ENCODE data around the gene SPEF1. TPM values are rescaled to one million over a fixed set of nuclear protein-coding genes. Genes with fewer than 3 reads are reported as not detected.

The SPEF1 gene
- total and polyA plus RNA-seq, 2 experiments from 2014 or later = 1.2 to 1.6 TPM

DNA sequence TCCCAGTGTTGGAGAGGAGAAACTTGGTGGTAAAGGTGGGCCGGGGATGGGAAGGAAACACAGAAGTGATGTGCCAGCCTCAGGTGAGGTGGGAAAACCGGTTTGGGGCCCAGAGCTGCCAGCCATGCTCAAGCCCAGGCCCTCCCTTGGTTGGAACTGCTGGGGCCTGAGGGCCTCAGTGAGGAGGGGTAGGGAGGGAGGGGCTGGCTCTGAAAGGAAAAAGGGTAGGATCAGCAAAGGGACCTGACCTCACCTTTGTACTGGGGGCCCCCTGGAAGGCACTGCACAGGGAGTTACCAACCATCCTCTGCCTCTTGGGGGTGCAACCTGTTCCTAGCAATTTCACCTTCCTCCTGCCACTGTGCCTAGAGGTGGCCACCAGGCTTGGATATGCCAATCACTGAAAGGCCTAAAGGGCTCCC lies 1.8 kb upstream of the SPEF1 start:
- Histone ChIP-seq H3K4me3 (no peak overlapping the region), H3K27me3 (peaks cover 23% of the 10 kb centered on the region), H3K36me3 (no peaks in the 10 kb centered on the region), H3K27ac (no peak overlapping the region), H3K9me3 (ENCODE audit: low read depth) (no peaks in the 10 kb centered on the region), H3K4me1 (ENCODE audit: low read depth) (peaks cover 5% of the 10 kb centered on the region)
- TF ChIP-seq CTCF (IDR thresholded peaks at IDR 0.05; ENCODE audit: low read depth, low read length) = no peak
- DNase-seq (ENCODE audit: low read depth in 1 of 2, low spot score in 1 of 2) = no peak

DNA sequence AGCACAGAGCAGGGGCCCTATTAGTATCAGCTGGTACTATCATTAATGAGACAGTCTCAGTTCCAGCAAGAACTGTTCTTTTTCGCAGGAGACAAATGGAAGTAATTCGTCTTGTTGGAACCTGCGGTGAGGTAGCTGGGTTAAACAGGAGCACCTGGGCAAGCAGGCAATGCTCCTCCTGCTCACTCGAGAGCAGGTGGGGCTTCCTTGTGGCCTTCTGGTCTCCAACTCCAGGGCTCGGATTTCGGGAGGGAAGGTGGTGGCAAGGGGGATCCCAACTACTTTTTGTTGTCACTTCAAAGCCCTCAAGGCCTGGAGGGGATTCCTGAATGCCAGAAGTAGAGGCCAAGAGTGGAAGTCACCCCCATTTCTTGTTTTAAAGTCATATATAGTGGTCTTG lies 1.3 kb upstream of the SPEF1 start:
- H3K27ac ChIP-seq = no peak overlapping the region
- no peaks in the 10 kb centered on the region for H3K9me3 ChIP-seq (ENCODE audit: low read depth)
- no peak overlapping the region for H3K4me3 ChIP-seq
- no peaks in the 10 kb centered on the region for H3K36me3 ChIP-seq
- H3K4me1 ChIP-seq (ENCODE audit: low read depth) = peaks cover 5% of the 10 kb centered on the region
- peaks cover 24% of the 10 kb centered on the region for H3K27me3 ChIP-seq
- no peak for TF ChIP-seq CTCF (IDR thresholded peaks at IDR 0.05; ENCODE audit: low read depth, low read length)
- no peak for DNase-seq (ENCODE audit: low read depth in 1 of 2, low spot score in 1 of 2)

- Histone ChIP-seq H3K36me3 (no peaks in the 10 kb centered on the region), H3K4me1 (ENCODE audit: low read depth) (no peaks in the 10 kb centered on the region), H3K9me3 (ENCODE audit: low read depth) (no peaks in the 10 kb centered on the region), H3K27me3 (peaks cover 52% of the 10 kb centered on the region), H3K27ac (no peak overlapping the region), H3K4me3 (no peak overlapping the region)
- TF ChIP-seq CTCF (IDR thresholded peaks at IDR 0.05; ENCODE audit: low read depth, low read length) = no peak
- no peak for DNase-seq (ENCODE audit: low read depth in 1 of 2, low spot score in 1 of 2)
Measured at GRCh38 chr20:3778976-3779375, 2.3 kb downstream of the SPEF1 start.

- Histone ChIP-seq H3K4me3 (peak overlapping the region; percentile 21), H3K9me3 (ENCODE audit: low read depth) (no peaks in the 10 kb centered on the region), H3K36me3 (no peaks in the 10 kb centered on the region), H3K27me3 (peaks cover 52% of the 10 kb centered on the region), H3K27ac (no peak overlapping the region), H3K4me1 (ENCODE audit: low read depth) (no peaks in the 10 kb centered on the region)
- DNase-seq (ENCODE audit: low read depth in 1 of 2, low spot score in 1 of 2) = peak; percentile 37 to 54
- TF ChIP-seq CTCF (IDR thresholded peaks at IDR 0.05; ENCODE audit: low read depth, low read length) = peak; percentile 13
Measured at GRCh38 chr20:3777716-3778629, 3.3 kb downstream of the SPEF1 start.

- Histone ChIP-seq H3K9me3 (ENCODE audit: low read depth) (no peaks in the 10 kb centered on the region), H3K4me1 (ENCODE audit: low read depth) (no peaks in the 10 kb centered on the region), H3K36me3 (no peaks in the 10 kb centered on the region), H3K27me3 (peaks cover 52% of the 10 kb centered on the region), H3K27ac (no peak overlapping the region), H3K4me3 (peak overlapping the region; percentile 21)
- no peak for DNase-seq (ENCODE audit: low read depth in 1 of 2, low spot score in 1 of 2)
- TF ChIP-seq CTCF (IDR thresholded peaks at IDR 0.05; ENCODE audit: low read depth, low read length) = no peak
Measured at GRCh38 chr20:3777381-3777715, 3.9 kb downstream of the SPEF1 start.
